Upper lobe of left lung (tissue), 6 donors: ENCODE data around the gene NTSR1. TPM values are rescaled to one million over a fixed set of nuclear protein-coding genes. Genes with fewer than 3 reads are reported as not detected.

Experiments
- ATAC-seq, 2 donors: fragments of 200-7000 bp; cut with Tn5 transposase; one replicate each; pipeline ENCODE4 v1.9.1; 2022; ENCODE audit warnings: mild to moderate bottlenecking in 2 of 2, moderate library complexity in 2 of 2; ENCODE audit not compliant: low FRiP score in 2 of 2
- DNase-seq, 2 donors: peaks; one replicate each; pipeline ENCODE4 v3.0.0-alpha.2; 2019 to 2020
- H3K27ac ChIP-seq, 4 donors: fragments of 200-600 bp; sonication (generic); one replicate each; pipeline ENCODE4 v1.5.1; 2016 to 2019
- H3K27me3 ChIP-seq, 4 donors: fragments of 200-600 bp; sonication (generic); one replicate each; pipeline ENCODE4 v1.5.1; 2017 to 2019
- H3K36me3 ChIP-seq, 4 donors: fragments of 200-600 bp; sonication (generic); one replicate each; pipeline ENCODE4 v1.5.1; 2016 to 2019
- H3K4me1 ChIP-seq, 4 donors: fragments of 200-600 bp; sonication (generic); one replicate each; pipeline ENCODE4 v1.5.1; 2018 to 2019
- H3K4me3 ChIP-seq, 4 donors: fragments of 200-600 bp; sonication (generic); one replicate each; pipeline ENCODE4 v1.5.1; 2017 to 2019; ENCODE audit warnings: mild to moderate bottlenecking in 2 of 4, moderate library complexity in 1 of 4
- H3K9me3 ChIP-seq, 4 donors: fragments of 200-600 bp; sonication (generic); one replicate each; pipeline ENCODE4 v1.5.1; 2018 to 2019
- EP300 ChIP-seq, 4 donors: sonication (generic); formaldehyde crosslinking; IDR thresholded peaks; one replicate each; pipeline ENCODE4 v1.5.1; 2017; ENCODE audit warnings: antibody characterized with exemption in 4 of 4, control low read depth in 2 of 4
- POLR2A ChIP-seq, 4 donors: fragments of 450-650 bp; IDR thresholded peaks; one replicate each; pipeline ENCODE4 v1.5.1; 2016 to 2017; ENCODE audit warnings: antibody characterized with exemption in 4 of 4, mild to moderate bottlenecking in 2 of 4
- POLR2AphosphoS5 ChIP-seq, 2 donors: sonication (generic); formaldehyde crosslinking; IDR thresholded peaks; one replicate each; pipeline ENCODE4 v1.5.1; 2017; ENCODE audit warnings: antibody characterized with exemption in 2 of 2
- WGBS, 2 donors: methylation state at CpG; one replicate each; pipeline ENCODE4 v1.1.5; 2017 to 2018; 5-methylcytosine and 5-hydroxymethylcytosine counted together
- total RNA-seq, 6 donors: library from RNA; depleted of rRNA in 4 of 6; stranded (reverse); fragments of >200 nt in 4 of 6; gene quantifications; one replicate each; pipeline versions ENCODE4 v1.1.0 to v1.2.1, GENCODE V29; 2016 to 2021
- TF ChIP-seq, protein P1 (sequence below), 6 experiments: fragments of 450-650 bp in 4 of 6; fragments of 200-600 bp in 2 of 6; sonication (generic) in 2 of 6; IDR thresholded peaks; one replicate each; pipeline ENCODE4 v1.5.1; 2016 to 2019; ENCODE audit warnings: antibody characterized with exemption in 6 of 6
- donor health status: DM: no; HTN: no; CAD: no; lungs with moderate emphysema.
- donor health status: DM: no; HTN: yes; CAD: no; lungs with severe emphysema.

The NTSR1 gene
- total RNA-seq, 6 donors from 2014 or later, result 0.20 to 1.4 (median 0.26) TPM; not detected in 1

DNA sequence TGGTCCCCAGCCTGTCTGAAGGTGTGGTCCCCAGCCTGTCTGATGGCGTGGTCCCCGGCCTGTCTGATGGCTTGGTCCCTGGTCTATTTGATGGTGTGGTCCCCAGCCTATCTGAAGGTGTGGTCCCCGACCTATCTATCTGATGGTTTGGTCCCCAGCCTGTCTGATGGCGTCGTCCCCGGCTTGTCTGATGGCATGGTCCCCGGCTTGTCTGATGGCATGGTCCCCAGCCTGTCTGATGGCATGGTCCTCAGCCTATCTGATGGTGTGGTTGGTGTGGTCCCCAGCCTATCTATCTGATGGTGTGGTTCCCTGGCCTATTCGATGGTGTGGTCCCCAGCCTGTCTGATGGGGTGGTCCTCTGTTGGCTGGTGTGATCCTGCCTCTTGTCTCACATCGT lies 69.4 kb downstream of the NTSR1 start:
- no peak for DNase-seq
- Histone ChIP-seq H3K36me3 (no peaks in the 10 kb centered on the region), H3K4me1 (peaks cover 5 to 18% (median 9%) of the 10 kb centered on the region in 4 donors), H3K27me3 (no peaks in the 10 kb centered on the region), H3K9me3 (no peaks in the 10 kb centered on the region), H3K27ac (no peak overlapping the region), H3K4me3 (no peak overlapping the region)
- no peak for ATAC-seq
- no peak for TF ChIP-seq POLR2AphosphoS5 (IDR thresholded peaks at IDR 0.05)
- TF ChIP-seq, protein P1, sequence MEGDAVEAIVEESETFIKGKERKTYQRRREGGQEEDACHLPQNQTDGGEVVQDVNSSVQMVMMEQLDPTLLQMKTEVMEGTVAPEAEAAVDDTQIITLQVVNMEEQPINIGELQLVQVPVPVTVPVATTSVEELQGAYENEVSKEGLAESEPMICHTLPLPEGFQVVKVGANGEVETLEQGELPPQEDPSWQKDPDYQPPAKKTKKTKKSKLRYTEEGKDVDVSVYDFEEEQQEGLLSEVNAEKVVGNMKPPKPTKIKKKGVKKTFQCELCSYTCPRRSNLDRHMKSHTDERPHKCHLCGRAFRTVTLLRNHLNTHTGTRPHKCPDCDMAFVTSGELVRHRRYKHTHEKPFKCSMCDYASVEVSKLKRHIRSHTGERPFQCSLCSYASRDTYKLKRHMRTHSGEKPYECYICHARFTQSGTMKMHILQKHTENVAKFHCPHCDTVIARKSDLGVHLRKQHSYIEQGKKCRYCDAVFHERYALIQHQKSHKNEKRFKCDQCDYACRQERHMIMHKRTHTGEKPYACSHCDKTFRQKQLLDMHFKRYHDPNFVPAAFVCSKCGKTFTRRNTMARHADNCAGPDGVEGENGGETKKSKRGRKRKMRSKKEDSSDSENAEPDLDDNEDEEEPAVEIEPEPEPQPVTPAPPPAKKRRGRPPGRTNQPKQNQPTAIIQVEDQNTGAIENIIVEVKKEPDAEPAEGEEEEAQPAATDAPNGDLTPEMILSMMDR (IDR thresholded peaks at IDR 0.05), result no peak
- no peak for TF ChIP-seq POLR2A (IDR thresholded peaks at IDR 0.05)
- no peak for TF ChIP-seq EP300 (IDR thresholded peaks at IDR 0.05)
- 94 to 96% methylated on average over 7 to 8 of the region's 9 CpGs for WGBS, 2 donors

DNA sequence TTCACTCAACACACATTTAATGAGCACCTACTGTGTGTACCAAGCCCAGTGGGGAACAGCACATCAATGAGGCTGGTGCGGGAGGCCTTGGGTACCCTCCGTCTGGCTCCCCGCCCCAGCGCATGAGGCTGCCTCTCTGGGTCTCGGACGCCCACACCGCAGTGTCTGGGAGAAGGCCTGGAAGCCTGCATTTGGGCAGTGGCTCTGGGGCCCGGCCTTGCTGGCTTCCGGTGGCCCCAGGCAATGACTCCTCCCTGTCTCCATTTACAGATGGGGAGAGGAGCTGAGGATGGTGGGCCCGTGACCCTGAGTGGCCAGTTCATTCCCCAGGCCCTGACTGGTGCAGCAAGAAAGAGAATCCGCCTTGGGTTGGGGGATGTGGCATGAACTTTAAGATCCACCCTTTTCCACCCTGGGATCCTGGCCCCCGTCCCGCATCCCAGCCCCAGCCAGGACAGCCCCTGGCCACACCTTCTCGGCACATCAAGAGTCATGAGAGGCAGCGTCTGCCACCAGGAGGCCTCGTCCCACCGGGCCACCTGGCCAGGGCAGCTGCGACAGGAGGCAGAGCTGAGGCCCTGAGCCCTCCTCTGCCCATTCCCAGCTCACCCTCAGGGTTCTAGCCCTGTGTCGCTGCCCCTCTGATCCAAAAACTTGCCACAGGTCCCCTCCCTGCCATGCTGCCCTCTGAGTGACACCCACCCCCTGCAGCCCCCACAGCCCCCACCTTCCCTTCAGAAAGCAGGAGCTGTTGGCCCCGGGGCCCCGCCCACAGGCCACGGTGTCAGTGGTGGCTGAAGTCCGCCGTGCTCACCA lies 70.2 kb downstream of the NTSR1 start:
- ATAC-seq, result no peak
- no peak for TF ChIP-seq POLR2A (IDR thresholded peaks at IDR 0.05)
- TF ChIP-seq POLR2AphosphoS5 (IDR thresholded peaks at IDR 0.05), result no peak
- TF ChIP-seq, protein P1 (IDR thresholded peaks at IDR 0.05), result no peak
- no peak for TF ChIP-seq EP300 (IDR thresholded peaks at IDR 0.05)
- DNase-seq, result peak in 1 of 2 donors; percentile 59
- no peaks in the 10 kb centered on the region for H3K27me3 ChIP-seq
- no peak overlapping the region for H3K27ac ChIP-seq
- no peak overlapping the region for H3K4me3 ChIP-seq
- peaks cover 5 to 18% (median 9%) of the 10 kb centered on the region in 4 donors for H3K4me1 ChIP-seq
- no peaks in the 10 kb centered on the region for H3K36me3 ChIP-seq
- H3K9me3 ChIP-seq, result no peaks in the 10 kb centered on the region
- 79 to 88% methylated on average over 9 to 24 of the region's 24 CpGs for WGBS, 2 donors

DNA sequence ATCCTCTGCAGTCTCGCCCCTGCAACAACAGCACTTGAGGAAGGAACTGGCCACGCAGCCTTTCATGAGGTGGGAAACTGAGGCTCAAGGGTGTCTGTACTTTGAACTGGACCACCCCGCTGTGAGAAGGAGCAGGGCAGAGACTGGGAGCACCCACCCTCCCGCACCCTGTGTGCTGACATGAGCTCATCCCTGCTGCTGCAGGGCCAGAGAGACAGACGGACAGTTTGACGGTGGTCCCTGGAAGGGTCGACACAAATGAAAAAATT lies 70.7 kb downstream of the NTSR1 start:
- WGBS, 2 donors, result 78 to 81% methylated on average over 7 of the region's 7 CpGs
- DNase-seq (no peak), ATAC-seq (no peak)
- Histone ChIP-seq H3K27ac (no peak overlapping the region), H3K4me3 (no peak overlapping the region), H3K9me3 (no peaks in the 10 kb centered on the region), H3K36me3 (no peaks in the 10 kb centered on the region), H3K27me3 (no peaks in the 10 kb centered on the region), H3K4me1 (peaks cover 5 to 18% (median 9%) of the 10 kb centered on the region in 4 donors)
- TF ChIP-seq POLR2AphosphoS5 (IDR thresholded peaks at IDR 0.05) (no peak), POLR2A (IDR thresholded peaks at IDR 0.05) (no peak), EP300 (IDR thresholded peaks at IDR 0.05) (no peak)
- TF ChIP-seq, protein P1 (IDR thresholded peaks at IDR 0.05), result no peak

DNA sequence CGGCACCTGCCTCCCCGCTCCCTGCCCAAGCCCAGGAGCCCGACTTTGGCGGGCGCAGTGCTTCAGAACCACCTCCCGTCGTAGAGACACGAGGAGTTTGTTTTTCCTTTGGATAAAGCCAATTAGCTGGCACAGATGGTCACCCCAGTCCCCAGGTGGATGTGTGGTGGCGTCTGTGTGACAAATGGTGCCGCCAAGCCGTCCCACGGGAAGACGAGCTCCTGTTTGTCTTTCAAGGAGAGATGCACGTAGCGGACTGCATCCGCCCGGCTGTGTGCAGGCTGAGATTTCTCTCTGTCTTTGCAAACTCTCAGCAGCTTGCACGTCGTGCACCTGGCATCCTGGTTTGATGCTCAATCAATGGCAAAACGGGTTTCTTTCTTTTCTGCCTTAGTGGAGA lies 71.6 kb downstream of the NTSR1 start:
- TF ChIP-seq POLR2A (IDR thresholded peaks at IDR 0.05) (no peak), POLR2AphosphoS5 (IDR thresholded peaks at IDR 0.05) (no peak), EP300 (IDR thresholded peaks at IDR 0.05) (no peak)
- TF ChIP-seq, protein P1 (IDR thresholded peaks at IDR 0.05), result no peak

DNA sequence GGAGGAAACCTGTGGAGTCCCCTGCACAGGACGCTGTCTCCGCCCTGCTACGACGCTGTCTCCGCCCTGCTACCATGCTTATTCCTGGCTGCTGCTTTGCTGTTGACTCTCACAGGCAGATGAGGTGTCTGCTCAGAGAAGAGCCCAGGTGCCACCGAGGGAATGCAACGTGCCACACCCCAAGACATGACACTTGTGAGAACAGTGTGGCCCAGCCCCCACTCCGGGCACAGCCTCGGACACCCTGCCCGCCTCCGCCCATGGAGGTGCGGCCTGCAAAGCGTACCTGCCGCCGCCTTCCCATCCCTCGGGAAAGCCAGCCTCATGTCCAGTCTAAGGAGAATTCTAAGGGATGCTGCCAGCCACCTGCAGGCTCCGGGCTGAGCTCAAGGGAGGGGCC lies 72.1 kb downstream of the NTSR1 start:
- TF ChIP-seq POLR2A (IDR thresholded peaks at IDR 0.05) (no peak), EP300 (IDR thresholded peaks at IDR 0.05) (no peak), POLR2AphosphoS5 (IDR thresholded peaks at IDR 0.05) (no peak)
- TF ChIP-seq, protein P1 (IDR thresholded peaks at IDR 0.05), result no peak
- Histone ChIP-seq H3K36me3 (no peaks in the 10 kb centered on the region), H3K4me3 (no peak overlapping the region), H3K4me1 (peaks cover 5 to 18% (median 9%) of the 10 kb centered on the region in 4 donors), H3K27ac (no peak overlapping the region), H3K9me3 (no peaks in the 10 kb centered on the region), H3K27me3 (no peaks in the 10 kb centered on the region)
- ATAC-seq (no peak), DNase-seq (peak in 1 of 2 donors; percentile 55)
- 85% methylated on average over 15 to 17 of the region's 17 CpGs for WGBS, 2 donors

More for the DNA sequence above, 71.6 kb downstream of the NTSR1 start:
- ATAC-seq (no peak), DNase-seq (peak in 1 of 2 donors; percentile 30)
- Histone ChIP-seq H3K4me3 (no peak overlapping the region), H3K9me3 (no peaks in the 10 kb centered on the region), H3K36me3 (no peaks in the 10 kb centered on the region), H3K4me1 (peaks cover 5 to 18% (median 9%) of the 10 kb centered on the region in 4 donors), H3K27ac (no peak overlapping the region), H3K27me3 (no peaks in the 10 kb centered on the region)
- 72 to 74% methylated on average over 19 to 20 of the region's 20 CpGs for WGBS, 2 donors
